Omental fat pad (tissue), 4 donors: ENCODE results near the gene MPPED1. TPM values are rescaled to one million over a fixed set of nuclear protein-coding genes. Genes with fewer than 3 reads are reported as not detected.

Experiments
- ATAC-seq: fragments of 150-250 bp; one replicate; pipeline ENCODE4 v1.9.1; 2016; ENCODE audit warnings: mild to moderate bottlenecking, moderate library complexity; ENCODE audit not compliant: low FRiP score
- DNase-seq: peaks from one replicate; pipeline ENCODE4 v3.0.0-alpha.2; 2019; ENCODE audit warnings: low spot score
- CTCF ChIP-seq, 3 donors: fragments of 450-650 bp; IDR thresholded peaks; one replicate each; pipeline ENCODE4 v1.5.1; 2016 to 2017; ENCODE audit warnings: antibody characterized with exemption in 3 of 3, mild to moderate bottlenecking in 3 of 3, moderate library complexity in 2 of 3
- total RNA-seq, 4 donors: library from RNA; depleted of rRNA; stranded (reverse); fragments of >200 nt; gene quantifications; one replicate each; pipeline ENCODE4 v1.1.0, GENCODE V29; 2016

The MPPED1 gene
- total RNA-seq, 4 donors from 2014 or later, result not detected

GRCh38 chr22:43487311-43488030 lies 75.7 kb downstream of the MPPED1 start:
- ATAC-seq, result no peak
- DNase-seq, result no peak
- no peak for TF ChIP-seq CTCF (IDR thresholded peaks at IDR 0.05)

GRCh38 chr22:43488031-43488866 lies 76.4 kb downstream of the MPPED1 start:
- DNase-seq, result no peak
- TF ChIP-seq CTCF (IDR thresholded peaks at IDR 0.05), result no peak
- ATAC-seq, result no peak

GRCh38 chr22:43488937-43489336 lies 77.1 kb downstream of the MPPED1 start:
- no peak for DNase-seq
- no peak for TF ChIP-seq CTCF (IDR thresholded peaks at IDR 0.05)
- ATAC-seq, result no peak

- ATAC-seq, result no peak
- no peak for TF ChIP-seq CTCF (IDR thresholded peaks at IDR 0.05)
- no peak for DNase-seq
Observed at GRCh38 chr22:43490311-43490710, 78.5 kb downstream of the MPPED1 start.

GRCh38 chr22:43491177-43491576 lies 79.4 kb downstream of the MPPED1 start:
- no peak for TF ChIP-seq CTCF (IDR thresholded peaks at IDR 0.05)
- ATAC-seq (no peak), DNase-seq (no peak)

- no peak for ATAC-seq
- TF ChIP-seq CTCF (IDR thresholded peaks at IDR 0.05), result no peak
- no peak for DNase-seq
Observed at GRCh38 chr22:43491737-43492136, 79.9 kb downstream of the MPPED1 start.
